GM21528 (cell line): ENCODE results near the gene LYVE1.

ENCODE experiments used
- ATAC-seq: cut with Tn5 transposase; IDR thresholded peaks from one replicate; pipeline ENCODE4 v1.9.1; 2021; ENCODE audit warnings: mild to moderate bottlenecking, moderate library complexity; ENCODE audit not compliant: unreplicated experiment, low FRiP score

The LYVE1 gene

DNA sequence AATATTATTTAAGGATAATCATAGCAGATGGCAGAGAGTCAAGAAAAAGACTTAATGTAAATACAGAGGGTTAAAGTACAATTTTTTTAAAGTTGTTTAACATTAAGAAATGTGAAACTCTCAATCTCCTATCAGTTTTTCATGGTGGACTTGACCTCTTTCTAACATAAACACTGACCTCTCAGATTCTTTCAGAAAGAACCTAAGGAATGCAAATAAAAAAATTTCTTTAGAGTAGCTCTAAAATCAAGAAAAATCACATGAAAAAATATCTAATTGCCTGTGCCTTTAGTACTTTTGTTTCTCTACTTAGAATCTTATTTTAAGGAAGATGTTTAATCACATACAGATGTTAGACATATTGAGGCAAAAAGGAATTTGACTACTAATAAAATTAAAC, 40.3 kb downstream of the LYVE1 start:
- no peak for ATAC-seq

DNA sequence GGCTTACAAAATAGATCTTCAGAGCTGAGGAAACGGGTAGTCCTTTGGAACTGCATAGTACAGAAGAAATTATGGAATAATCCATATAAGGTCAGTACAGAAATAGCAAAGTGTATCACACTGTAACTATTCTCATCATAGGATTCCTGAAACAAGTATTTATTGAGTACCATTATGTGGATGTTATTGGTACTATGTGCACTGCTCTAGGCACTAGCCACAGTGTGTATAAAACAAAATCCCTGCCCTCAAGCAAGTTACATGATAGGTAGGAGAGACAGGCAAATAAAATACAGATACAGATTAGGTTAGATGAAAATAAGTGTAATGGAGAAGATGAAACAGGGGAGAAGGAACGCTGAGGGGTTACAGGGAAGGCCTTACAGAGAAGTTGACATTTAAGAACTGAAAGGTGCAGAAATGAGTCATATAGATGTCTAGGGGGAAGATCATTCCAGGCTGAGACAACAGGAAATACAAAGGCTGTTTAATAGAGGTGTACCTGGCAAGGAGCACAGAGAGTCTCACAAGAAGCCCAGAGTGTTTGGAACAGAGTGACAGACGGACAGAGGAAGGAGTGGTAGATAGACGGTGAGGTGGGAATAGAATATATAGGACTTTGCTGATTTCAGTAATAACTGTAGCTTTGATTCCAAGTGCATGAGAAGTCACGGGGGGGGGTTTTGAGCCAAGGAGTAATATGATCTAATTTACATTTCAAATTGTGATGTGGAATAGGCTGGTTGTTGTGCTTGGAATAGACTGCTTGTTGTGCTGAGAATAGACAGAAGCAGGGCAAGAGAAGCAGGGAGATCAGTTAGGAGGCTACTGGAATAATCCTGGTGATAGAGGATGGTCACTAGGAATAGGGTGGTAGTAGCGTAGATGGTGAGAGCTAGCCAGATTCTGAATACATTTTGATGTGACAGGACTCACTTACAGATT, 41.2 kb downstream of the LYVE1 start:
- no peak for ATAC-seq

DNA sequence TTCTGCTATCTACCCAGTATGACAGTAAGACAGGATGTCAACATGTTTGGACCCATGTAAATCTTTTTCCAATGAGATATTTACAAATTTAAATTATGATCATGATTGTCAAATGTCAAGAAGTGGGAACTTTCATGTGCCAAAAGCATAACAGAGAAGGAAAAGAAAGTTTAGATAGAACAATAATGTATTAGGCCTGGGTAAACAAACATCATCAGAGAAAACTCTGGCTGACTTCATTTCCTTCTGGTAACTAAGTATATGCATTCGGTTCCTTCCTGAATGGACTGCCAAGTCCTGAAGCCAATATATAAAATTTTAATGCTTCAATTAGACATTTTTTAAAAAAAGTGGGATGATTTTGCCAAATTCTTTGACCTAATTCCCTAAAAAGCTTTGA, 44.0 kb downstream of the LYVE1 start:
- no peak for ATAC-seq

DNA sequence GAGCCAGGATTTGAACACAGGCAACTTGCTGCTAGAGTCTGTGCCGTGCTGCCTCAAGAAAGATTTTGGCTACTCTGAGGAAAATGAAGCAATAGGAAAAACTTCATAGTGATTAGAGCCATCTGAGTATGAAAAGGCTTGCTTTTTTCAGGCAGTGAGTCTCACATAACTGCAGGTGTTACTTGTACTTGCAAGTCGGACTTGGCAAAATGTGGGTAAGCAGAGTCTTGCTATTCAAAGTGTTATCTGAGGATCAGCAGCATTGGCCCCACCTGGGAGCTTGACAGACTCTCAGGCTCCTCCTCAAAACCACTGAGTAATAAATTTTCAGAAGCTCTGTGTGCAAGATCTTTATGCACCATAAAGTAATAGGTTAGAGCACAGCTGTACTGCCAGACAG, 45.5 kb downstream of the LYVE1 start:
- ATAC-seq, result no peak

DNA sequence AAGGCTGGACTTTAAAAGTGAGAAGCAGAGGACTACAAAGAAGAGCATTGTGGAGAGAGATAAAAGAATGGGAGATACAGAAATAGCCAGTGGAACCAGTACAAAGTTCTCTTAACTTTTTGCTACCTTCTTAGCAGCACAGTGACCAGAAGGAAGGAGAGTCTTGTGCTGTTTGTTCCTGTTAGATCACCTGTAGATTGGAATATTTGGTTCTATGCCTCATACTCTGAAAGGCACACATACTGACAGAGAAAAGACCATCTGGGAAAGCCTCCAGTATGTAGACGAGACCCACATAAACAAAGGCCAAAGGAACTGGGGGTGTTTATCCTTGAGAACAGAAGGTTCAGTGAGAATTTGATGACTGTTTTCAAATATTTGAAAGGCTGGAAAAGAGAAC, 46.2 kb downstream of the LYVE1 start:
- ATAC-seq, result no peak

DNA sequence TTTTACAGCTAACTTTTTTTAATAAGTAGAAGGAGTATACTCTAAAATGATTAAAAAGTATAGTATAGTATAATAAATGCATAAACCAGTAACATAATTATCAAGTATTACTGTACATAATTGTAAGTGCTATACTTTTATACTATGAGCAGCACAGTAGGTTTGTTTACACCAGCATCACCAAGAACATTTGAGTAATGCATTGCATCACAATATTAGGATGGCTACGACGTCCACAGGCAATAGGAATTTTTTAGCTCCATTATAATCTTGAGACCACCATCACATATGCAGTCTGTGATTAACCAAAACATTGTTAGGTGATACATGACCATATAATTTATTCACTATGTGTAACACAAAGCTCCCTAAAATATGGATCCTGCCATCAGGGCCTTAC, 47.9 kb downstream of the LYVE1 start:
- ATAC-seq, result no peak

DNA sequence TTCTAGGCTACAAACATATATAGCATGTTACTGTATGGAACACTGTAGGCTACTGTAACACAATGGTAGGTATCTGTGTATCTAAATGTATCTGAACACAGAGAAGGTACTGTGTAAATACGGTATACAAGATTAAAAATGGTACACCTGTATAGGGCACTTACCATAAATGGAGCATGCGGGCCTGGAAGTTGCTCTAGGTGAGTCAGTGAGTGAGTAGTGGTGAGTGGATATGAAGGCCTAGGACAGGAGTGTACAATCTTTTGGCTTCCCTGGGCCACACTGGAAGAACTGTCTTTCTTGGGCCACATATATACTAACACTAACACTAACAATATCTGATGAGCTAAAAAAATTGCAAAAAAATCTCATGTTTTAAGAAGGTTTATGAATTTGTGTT, 48.8 kb downstream of the LYVE1 start:
- no peak for ATAC-seq

DNA sequence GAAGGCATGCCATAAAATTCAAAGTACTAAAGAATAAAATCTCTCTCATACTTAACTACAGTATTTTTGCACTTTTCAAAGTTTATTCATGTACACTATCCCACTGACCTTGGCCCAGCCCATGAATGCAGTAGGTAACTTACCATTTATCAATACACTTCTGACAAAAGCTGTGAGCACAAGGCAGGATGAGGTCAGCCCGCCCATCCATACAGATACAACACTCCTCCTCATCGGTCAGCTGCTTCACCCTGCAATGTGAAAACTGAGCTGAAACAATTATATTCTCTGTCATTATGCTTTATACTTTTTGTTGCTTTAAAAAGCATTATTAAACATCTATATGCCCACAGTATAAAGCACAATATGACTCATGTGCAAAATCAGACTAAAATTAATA, 49.6 kb downstream of the LYVE1 start:
- ATAC-seq, result no peak

DNA sequence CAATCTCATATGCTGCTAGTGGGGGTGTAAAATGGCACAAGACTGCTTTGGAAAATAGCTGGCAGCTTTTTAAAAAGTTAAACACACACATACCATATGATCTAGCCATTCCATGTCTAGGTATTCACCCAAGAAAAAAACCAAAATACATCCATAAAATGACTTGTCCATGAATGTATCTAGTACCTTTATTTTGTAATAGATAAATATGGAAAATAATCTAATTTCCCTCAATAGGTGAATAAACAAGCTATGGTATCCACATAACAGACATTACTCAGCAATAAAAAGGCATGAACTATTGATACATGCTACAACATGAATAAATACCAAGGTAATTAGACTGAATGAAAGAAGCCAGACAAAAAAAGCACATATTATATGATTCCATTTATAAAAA, 50.3 kb downstream of the LYVE1 start:
- ATAC-seq, result no peak

DNA sequence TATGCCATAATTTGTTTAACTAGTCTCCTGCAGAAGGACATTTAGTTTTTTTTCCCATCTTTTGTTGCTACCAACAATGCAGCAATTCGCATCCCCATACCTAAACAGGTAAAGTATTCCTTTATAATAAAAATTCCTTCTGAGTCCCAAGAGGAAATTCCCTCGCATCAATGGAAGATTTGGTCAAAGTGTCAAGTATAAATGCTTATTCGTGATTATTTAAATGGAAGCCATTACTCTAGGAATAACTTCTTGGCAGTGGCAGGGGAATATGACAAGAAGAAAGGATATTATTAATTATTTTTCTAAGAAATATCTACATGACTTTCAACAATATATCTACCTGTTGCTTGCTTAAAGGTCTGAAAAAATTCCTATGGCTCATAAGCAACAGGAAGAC, 53.0 kb downstream of the LYVE1 start:
- ATAC-seq, result no peak

DNA sequence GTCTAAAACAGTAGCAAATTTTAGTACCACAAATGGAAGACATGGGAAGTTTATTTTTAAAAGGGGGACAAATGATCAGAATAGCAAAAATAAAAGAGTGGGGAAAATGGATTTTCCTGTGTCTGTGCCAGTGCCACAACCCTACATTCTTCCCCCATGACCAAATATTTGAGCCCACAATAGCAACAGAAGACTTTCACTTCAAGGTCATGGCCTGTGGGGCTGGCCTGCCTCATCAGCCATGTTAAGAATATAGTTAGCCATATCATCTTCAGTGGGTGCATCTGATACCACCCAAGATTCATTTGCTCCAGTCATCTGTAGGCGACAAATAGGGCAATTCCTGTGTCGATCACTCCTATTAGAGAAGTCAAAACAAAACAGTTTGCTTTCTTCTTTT, 53.8 kb downstream of the LYVE1 start:
- no peak for ATAC-seq

DNA sequence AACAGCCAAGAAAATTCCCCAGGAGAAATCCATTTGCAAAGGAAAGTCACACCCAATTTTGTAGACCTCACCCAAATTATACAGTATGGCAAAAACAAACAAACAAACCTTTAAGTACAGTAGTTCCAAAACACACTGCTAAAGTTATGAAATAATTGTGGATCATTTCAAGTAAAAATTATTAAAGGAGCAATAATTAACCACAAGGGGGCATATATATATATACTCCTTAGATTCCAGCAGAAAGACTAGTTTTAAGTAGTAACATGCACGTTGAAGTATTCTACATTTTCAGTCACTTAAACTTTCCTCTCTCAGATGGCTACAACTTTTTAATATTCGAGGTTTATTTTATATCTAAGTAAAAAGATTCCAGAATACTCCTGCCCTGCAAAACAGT, 54.3 kb downstream of the LYVE1 start:
- ATAC-seq, result no peak

DNA sequence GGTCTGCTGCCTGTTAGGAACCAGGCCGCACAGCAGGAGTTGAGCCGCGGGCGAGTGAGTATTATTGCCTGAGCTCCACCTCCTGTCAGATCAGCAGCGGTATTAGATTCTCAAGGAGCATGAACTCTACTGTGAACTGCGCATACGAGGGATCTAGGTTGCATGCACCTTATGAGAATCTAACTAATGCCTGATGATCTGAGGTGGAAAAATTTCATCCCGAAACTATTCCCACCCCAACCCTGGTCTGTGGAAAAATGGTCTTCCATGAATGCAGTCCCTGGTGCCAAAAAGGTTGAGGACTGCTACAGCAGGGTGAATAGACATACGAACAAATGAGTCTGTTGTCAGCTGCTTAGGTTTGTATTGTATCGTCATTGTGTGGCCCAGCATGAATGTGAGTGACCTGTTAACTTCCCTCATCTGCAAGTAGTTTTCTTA, 57.3 kb downstream of the LYVE1 start:
- ATAC-seq, result no peak
